ENCODE results near the gene TREM1. TPM values are rescaled to one million over a fixed set of nuclear protein-coding genes. Genes with fewer than 3 reads are reported as not detected.

TREM1 gene
- total and polyA plus RNA-seq, 2 donors (not counting 3 experiments of a cell fraction or from before 2014, with no cell fraction given) = not detected

DNA sequence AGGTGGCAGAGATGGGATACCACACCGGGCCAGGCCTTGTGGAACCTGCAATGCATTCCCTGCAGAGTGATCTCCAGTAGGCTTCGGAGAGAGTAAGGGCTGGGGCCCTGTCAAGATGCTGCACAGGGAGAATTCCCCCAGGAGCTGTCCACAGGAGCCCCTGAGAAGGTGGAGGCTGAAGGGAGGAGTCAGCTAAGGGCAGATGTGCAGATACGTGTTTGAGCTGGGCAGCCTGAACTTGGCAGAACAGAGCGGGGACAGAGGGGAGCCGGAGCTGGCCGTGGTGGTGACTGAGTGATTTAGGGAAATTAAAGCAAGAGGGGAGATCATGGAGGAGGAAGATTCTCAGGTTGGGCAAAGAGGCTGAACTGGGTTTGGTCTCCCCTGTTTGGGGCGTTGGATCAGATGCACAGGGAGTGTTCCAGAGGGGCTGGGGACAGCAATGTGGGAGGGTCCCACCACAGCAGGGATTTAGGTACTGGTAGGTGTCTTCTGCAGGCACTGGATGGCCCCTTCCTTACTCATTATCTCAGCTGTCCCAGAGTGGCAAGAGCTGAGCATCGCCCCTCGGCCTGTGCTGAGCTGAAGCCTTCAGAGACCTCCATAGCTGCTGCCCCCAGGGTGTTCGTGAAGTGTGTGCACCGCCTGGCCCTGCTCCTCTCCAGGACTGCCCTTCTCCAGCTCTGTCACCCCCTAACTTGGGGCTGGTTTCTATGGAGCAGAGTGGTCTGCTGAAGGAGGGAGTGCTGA lies 45.1 kb upstream of the TREM1 start:
- no TSS peak for BruUV-seq (replicated peaks)
- TF ChIP-seq FOS (IDR thresholded peaks at IDR 0.05; ENCODE audit: borderline replicate concordance, insufficient read depth, low read length) = no peak
- no peak for TF ChIP-seq POLR2AphosphoS5 (IDR thresholded peaks at IDR 0.05; ENCODE audit: insufficient read depth, low read depth, low read length)
- TF ChIP-seq, protein P1, sequence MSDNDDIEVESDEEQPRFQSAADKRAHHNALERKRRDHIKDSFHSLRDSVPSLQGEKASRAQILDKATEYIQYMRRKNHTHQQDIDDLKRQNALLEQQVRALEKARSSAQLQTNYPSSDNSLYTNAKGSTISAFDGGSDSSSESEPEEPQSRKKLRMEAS (IDR thresholded peaks at IDR 0.05; ENCODE audit: insufficient read depth, insufficient read length) = no peak
- TF ChIP-seq JUN (IDR thresholded peaks at IDR 0.05; ENCODE audit: borderline replicate concordance, insufficient read depth, insufficient read length, low read depth) = no peak
- TF ChIP-seq GATA2 (IDR thresholded peaks at IDR 0.05; ENCODE audit: insufficient read depth, insufficient read length, low read depth, low read length) = no peak
- TF ChIP-seq POLR2A (IDR thresholded peaks at IDR 0.05; ENCODE audit: low read depth, low read length) = no peak
- no peak for TF ChIP-seq EZH2 (IDR thresholded peaks at IDR 0.05; ENCODE audit: borderline replicate concordance, low read depth, low read length, severe bottlenecking)
- TF ChIP-seq MYC (IDR thresholded peaks at IDR 0.05; ENCODE audit: low read depth, low read length) = no peak
- TF ChIP-seq, protein P2, sequence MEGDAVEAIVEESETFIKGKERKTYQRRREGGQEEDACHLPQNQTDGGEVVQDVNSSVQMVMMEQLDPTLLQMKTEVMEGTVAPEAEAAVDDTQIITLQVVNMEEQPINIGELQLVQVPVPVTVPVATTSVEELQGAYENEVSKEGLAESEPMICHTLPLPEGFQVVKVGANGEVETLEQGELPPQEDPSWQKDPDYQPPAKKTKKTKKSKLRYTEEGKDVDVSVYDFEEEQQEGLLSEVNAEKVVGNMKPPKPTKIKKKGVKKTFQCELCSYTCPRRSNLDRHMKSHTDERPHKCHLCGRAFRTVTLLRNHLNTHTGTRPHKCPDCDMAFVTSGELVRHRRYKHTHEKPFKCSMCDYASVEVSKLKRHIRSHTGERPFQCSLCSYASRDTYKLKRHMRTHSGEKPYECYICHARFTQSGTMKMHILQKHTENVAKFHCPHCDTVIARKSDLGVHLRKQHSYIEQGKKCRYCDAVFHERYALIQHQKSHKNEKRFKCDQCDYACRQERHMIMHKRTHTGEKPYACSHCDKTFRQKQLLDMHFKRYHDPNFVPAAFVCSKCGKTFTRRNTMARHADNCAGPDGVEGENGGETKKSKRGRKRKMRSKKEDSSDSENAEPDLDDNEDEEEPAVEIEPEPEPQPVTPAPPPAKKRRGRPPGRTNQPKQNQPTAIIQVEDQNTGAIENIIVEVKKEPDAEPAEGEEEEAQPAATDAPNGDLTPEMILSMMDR (IDR thresholded peaks at IDR 0.05; ENCODE audit: extremely low read depth in 1 of 2, insufficient read depth in 1 of 2, low read depth in 1 of 2, low read length in 2 of 2) = no peak
- DNase-seq (ENCODE audit: low read depth, low spot score) (no peak), FAIRE-seq (no peak)
- dilution Hi-C loops (cut with MboI; ENCODE audit: extremely low pct_ligation_motif_present, low sequenced_read_pairs) (no loop called here), intact Hi-C loops (cut with micrococcal nuclease) (no loop called here)
- Histone ChIP-seq H3K9me1 (replicated peaks; ENCODE audit: control insufficient read depth, extremely low read depth, insufficient read depth, low read length) (no peaks in the 10 kb centered on the region), H3K9ac (replicated peaks; ENCODE audit: extremely low read depth, insufficient read depth, low read length) (no peak overlapping the region), H3K79me2 (ENCODE audit: control insufficient read depth, insufficient read depth, low read length) (no peaks in the 10 kb centered on the region), H3K27ac (ENCODE audit: insufficient read depth, low read depth, low read length) (no peak overlapping the region), H3K4me3 (replicated peaks in 1 of 3; ENCODE audit: insufficient read depth in 1 of 3, low read depth in 1 of 3, low read length in 3 of 3) (no peak overlapping the region), H3K36me3 (ENCODE audit: control insufficient read depth in 2 of 2, extremely low read depth in 1 of 2, insufficient read depth in 2 of 2, low read length in 2 of 2) (no peaks in the 10 kb centered on the region), H4K20me1 (replicated peaks; ENCODE audit: control insufficient read depth, extremely low read depth, insufficient read depth, low read length) (no peaks in the 10 kb centered on the region), H3K4me2 (ENCODE audit: insufficient read depth, low read length) (no peak overlapping the region), H3K27me3 (ENCODE audit: control insufficient read depth in 2 of 2, insufficient read depth in 2 of 2, low read length in 2 of 2) (peaks cover 11 to 20% of the 10 kb centered on the region in 2 experiments), H3K4me1 (ENCODE audit: control insufficient read depth, extremely low read depth, insufficient read depth, low read length) (no peaks in the 10 kb centered on the region), H2AFZ (ENCODE audit: low read depth, low read length) (no peak overlapping the region), H3K9me3 (replicated peaks; ENCODE audit: control insufficient read depth, insufficient read depth, low read length) (no peaks in the 10 kb centered on the region)
- CTCF ChIA-PET = no interaction called here
- POLR2A ChIA-PET = no interaction called here

Data from endothelial cell of umbilical vein (primary cell).